ENCODE data around the gene GNPTG. TPM values are rescaled to one million over a fixed set of nuclear protein-coding genes. Genes with fewer than 3 reads are reported as not detected.

GNPTG gene
- total and polyA plus RNA-seq, 2 of the 13 experiments (the other 11 are each of a cell fraction or from before 2014, with no cell fraction given): 22.7 to 71.1 TPM

DNA sequence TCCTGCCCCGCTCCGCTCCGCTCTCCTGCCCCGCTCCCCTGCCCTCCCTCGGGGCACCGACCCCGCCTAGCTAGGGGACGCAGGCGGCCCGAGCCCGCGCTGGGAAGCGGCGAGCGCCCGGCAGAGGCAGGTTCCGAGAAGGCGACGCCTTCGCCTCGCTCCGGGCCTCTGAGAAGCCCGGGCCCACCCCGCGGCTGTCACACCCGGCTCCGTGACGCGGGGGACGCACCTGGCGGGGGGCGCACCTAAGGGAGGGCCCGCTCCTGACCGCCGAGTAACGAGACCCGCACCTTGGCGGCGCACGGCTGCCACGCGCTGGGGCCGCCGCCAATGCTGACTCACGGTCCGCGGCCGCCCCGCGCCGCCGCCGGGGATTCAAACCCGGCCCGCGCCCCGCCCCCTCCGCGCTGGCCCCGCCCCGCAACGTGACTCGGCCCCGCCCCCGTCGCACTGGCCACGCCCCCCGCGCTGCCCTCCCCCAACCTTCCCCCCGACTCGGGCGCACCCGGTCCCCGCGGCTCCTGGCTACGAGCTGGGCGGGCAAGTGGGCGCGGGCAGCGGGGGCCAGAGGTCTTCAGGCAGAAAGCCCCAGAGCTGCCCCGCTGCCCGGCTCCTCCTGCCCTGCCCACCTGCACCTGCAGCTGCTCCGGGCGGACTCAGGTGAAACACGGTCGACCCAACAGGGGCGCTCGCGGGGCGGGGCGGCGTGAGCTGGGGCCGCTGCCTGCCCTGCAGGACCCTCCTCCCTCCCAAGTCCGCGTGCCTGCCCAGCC lies 27.8 kb downstream of the GNPTG start (continued):
- TF ChIP-seq, protein P1, sequence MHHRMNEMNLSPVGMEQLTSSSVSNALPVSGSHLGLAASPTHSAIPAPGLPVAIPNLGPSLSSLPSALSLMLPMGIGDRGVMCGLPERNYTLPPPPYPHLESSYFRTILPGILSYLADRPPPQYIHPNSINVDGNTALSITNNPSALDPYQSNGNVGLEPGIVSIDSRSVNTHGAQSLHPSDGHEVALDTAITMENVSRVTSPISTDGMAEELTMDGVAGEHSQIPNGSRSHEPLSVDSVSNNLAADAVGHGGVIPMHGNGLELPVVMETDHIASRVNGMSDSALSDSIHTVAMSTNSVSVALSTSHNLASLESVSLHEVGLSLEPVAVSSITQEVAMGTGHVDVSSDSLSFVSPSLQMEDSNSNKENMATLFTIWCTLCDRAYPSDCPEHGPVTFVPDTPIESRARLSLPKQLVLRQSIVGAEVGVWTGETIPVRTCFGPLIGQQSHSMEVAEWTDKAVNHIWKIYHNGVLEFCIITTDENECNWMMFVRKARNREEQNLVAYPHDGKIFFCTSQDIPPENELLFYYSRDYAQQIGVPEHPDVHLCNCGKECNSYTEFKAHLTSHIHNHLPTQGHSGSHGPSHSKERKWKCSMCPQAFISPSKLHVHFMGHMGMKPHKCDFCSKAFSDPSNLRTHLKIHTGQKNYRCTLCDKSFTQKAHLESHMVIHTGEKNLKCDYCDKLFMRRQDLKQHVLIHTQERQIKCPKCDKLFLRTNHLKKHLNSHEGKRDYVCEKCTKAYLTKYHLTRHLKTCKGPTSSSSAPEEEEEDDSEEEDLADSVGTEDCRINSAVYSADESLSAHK (CRISPR knock-in tag; IDR thresholded peaks at IDR 0.05; ENCODE audit: borderline replicate concordance): no peak
- TF ChIP-seq ZBTB3 (CRISPR knock-in tag; IDR thresholded peaks at IDR 0.05; ENCODE audit: borderline replicate concordance, low read depth) (no peak), MED8 (CRISPR knock-in tag; IDR thresholded peaks at IDR 0.05; ENCODE audit: insufficient replicate concordance) (no peak), NFIC (IDR thresholded peaks at IDR 0.05; ENCODE audit: low read length) (no peak), GFI1 (CRISPR knock-in tag; IDR thresholded peaks at IDR 0.05; ENCODE audit: borderline replicate concordance) (peak; percentile 54; the same call in 1 of the 2 replicates), SMAD1 (CRISPR knock-in tag; IDR thresholded peaks at IDR 0.05; ENCODE audit: borderline replicate concordance, low read depth) (no peak), ZFAT (CRISPR knock-in tag; conservative IDR thresholded peaks at IDR 0.05) (no peak), TAF15 (IDR thresholded peaks at IDR 0.05; ENCODE audit: low read depth, low read length, poor library complexity, severe bottlenecking) (no peak), ATF7-NPFF (CRISPR knock-in tag; IDR thresholded peaks at IDR 0.05; ENCODE audit: low read depth) (peak; percentile 61), MYC (CRISPR knock-in tag; IDR thresholded peaks at IDR 0.05; ENCODE audit: borderline replicate concordance) (peak; percentile 65; the same call in 1 of the 2 replicates), SPEN (CRISPR knock-in tag; IDR thresholded peaks at IDR 0.05; ENCODE audit: low read depth) (no peak), HMG20B (CRISPR knock-in tag; conservative IDR thresholded peaks at IDR 0.05) (no peak)
- TF ChIP-seq, protein P2, sequence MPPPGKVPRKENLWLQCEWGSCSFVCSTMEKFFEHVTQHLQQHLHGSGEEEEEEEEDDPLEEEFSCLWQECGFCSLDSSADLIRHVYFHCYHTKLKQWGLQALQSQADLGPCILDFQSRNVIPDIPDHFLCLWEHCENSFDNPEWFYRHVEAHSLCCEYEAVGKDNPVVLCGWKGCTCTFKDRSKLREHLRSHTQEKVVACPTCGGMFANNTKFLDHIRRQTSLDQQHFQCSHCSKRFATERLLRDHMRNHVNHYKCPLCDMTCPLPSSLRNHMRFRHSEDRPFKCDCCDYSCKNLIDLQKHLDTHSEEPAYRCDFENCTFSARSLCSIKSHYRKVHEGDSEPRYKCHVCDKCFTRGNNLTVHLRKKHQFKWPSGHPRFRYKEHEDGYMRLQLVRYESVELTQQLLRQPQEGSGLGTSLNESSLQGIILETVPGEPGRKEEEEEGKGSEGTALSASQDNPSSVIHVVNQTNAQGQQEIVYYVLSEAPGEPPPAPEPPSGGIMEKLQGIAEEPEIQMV (CRISPR knock-in tag; IDR thresholded peaks at IDR 0.05; ENCODE audit: low read depth): peak; percentile 98
- TF ChIP-seq, protein P3, sequence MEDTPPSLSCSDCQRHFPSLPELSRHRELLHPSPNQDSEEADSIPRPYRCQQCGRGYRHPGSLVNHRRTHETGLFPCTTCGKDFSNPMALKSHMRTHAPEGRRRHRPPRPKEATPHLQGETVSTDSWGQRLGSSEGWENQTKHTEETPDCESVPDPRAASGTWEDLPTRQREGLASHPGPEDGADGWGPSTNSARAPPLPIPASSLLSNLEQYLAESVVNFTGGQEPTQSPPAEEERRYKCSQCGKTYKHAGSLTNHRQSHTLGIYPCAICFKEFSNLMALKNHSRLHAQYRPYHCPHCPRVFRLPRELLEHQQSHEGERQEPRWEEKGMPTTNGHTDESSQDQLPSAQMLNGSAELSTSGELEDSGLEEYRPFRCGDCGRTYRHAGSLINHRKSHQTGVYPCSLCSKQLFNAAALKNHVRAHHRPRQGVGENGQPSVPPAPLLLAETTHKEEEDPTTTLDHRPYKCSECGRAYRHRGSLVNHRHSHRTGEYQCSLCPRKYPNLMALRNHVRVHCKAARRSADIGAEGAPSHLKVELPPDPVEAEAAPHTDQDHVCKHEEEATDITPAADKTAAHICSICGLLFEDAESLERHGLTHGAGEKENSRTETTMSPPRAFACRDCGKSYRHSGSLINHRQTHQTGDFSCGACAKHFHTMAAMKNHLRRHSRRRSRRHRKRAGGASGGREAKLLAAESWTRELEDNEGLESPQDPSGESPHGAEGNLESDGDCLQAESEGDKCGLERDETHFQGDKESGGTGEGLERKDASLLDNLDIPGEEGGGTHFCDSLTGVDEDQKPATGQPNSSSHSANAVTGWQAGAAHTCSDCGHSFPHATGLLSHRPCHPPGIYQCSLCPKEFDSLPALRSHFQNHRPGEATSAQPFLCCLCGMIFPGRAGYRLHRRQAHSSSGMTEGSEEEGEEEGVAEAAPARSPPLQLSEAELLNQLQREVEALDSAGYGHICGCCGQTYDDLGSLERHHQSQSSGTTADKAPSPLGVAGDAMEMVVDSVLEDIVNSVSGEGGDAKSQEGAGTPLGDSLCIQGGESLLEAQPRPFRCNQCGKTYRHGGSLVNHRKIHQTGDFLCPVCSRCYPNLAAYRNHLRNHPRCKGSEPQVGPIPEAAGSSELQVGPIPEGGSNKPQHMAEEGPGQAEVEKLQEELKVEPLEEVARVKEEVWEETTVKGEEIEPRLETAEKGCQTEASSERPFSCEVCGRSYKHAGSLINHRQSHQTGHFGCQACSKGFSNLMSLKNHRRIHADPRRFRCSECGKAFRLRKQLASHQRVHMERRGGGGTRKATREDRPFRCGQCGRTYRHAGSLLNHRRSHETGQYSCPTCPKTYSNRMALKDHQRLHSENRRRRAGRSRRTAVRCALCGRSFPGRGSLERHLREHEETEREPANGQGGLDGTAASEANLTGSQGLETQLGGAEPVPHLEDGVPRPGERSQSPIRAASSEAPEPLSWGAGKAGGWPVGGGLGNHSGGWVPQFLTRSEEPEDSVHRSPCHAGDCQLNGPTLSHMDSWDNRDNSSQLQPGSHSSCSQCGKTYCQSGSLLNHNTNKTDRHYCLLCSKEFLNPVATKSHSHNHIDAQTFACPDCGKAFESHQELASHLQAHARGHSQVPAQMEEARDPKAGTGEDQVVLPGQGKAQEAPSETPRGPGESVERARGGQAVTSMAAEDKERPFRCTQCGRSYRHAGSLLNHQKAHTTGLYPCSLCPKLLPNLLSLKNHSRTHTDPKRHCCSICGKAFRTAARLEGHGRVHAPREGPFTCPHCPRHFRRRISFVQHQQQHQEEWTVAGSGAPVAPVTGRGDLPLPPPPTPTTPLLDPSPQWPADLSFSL (CRISPR knock-in tag; IDR thresholded peaks at IDR 0.05): no peak
- TF ChIP-seq, protein P4, sequence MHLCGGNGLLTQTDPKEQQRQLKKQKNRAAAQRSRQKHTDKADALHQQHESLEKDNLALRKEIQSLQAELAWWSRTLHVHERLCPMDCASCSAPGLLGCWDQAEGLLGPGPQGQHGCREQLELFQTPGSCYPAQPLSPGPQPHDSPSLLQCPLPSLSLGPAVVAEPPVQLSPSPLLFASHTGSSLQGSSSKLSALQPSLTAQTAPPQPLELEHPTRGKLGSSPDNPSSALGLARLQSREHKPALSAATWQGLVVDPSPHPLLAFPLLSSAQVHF (CRISPR knock-in tag; IDR thresholded peaks at IDR 0.05): no peak
- TF ChIP-seq, protein P5, sequence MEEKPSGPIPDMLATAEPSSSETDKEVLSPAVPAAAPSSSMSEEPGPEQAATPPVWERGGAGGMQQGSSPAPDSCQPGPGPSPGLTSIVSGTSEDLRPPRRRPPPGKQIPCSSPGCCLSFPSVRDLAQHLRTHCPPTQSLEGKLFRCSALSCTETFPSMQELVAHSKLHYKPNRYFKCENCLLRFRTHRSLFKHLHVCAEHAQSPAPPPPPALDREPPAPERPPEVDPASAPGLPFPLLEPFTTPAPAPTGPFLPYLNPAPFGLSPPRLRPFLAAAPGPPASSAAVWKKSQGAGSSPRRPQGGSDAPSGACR (CRISPR knock-in tag; IDR thresholded peaks at IDR 0.05): no peak
